Activated naive CD4-positive, alpha-beta T cell treated with anti-CD3 and anti-CD28 coated beads, Interleukin-2, amount 10 ng/mL, durations not matched to agents 5 hours and 36 hours (primary cell): ENCODE results near the gene SMAD1. TPM values are rescaled to one million over a fixed set of nuclear protein-coding genes. Genes with fewer than 3 reads are reported as not detected.

Source experiments
- total RNA-seq, 2 experiments: library from RNA; stranded (reverse); gene quantifications; one replicate each; pipeline ENCODE4 v1.2.3, GENCODE V29; 2021

The SMAD1 gene
- under 1 TPM; 0.20 to 0.63 TPM for total RNA-seq

DNA sequence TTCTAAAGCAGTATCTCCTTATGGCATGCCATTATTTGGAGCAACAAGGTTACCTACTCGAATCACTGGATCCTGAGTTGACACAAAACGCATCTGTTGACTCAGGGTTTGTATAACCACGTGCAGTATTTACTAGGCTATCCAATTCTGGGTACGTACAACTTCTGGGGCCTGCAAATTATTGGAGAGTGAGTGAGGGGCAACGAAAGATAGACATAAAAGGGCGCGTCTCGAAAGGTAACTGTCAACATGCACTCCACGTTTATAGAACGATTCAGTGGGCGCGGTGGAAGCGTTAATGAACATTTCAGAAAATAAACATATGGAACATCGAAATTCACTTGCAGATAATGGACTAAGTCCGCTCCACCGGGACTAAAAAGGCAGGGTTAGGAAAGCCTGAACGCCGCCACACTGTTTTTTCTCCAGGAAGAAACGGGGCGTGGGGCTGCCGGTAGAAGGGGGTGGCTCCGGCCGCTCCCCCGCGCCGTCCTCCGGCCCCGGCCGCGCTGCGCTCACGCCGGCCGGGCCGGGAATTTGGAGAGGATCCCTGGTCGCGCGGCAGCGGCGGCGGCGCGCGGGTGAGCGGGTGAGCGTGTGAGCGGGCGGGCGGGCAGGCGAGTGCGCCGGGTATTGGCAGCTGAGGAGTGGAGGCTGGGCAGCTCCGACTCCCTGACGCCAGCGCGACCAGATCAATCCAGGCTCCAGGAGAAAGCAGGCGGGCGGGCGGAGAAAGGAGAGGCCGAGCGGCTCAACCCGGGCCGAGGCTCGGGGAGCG lies at the start of gene SMAD1:
Gene SMAD1, plus strand, starts transcription at position 690 of the 778 bp plus-strand sequence. CDS start 32,761 bp downstream, outside the sequence.

Other genes with a start within 250 kb of the SMAD1 start
- gene MMAA, start 137.5 kb downstream of the SMAD1 start, total RNA-seq, result 1 to 10 TPM; 8.3 to 9.2 TPM
- not detected for gene C4orf51, start 198.3 kb downstream of the SMAD1 start, total RNA-seq